Measurements from ENCODE around the gene MROH7. TPM values are rescaled to one million over a fixed set of nuclear protein-coding genes. Genes with fewer than 3 reads are reported as not detected.

MROH7 gene
- total RNA-seq, 1 experiment from 2014 or later, result not detected

- Mint-ChIP-seq H3K27ac (ENCODE audit: low read depth, unreplicated experiment) (no peak overlapping the region), H3K9me3 (ENCODE audit: unreplicated experiment) (no peaks in the 10 kb centered on the region), H3K4me3 (ENCODE audit: unreplicated experiment) (no peak overlapping the region), H3K27me3 (ENCODE audit: insufficient read depth, unreplicated experiment) (no peaks in the 10 kb centered on the region), H3K4me1 (ENCODE audit: insufficient read depth, unreplicated experiment) (no peaks in the 10 kb centered on the region), H3K36me3 (ENCODE audit: insufficient read depth, unreplicated experiment) (peaks cover 38% of the 10 kb centered on the region)
- TF ChIP-seq, protein P1, sequence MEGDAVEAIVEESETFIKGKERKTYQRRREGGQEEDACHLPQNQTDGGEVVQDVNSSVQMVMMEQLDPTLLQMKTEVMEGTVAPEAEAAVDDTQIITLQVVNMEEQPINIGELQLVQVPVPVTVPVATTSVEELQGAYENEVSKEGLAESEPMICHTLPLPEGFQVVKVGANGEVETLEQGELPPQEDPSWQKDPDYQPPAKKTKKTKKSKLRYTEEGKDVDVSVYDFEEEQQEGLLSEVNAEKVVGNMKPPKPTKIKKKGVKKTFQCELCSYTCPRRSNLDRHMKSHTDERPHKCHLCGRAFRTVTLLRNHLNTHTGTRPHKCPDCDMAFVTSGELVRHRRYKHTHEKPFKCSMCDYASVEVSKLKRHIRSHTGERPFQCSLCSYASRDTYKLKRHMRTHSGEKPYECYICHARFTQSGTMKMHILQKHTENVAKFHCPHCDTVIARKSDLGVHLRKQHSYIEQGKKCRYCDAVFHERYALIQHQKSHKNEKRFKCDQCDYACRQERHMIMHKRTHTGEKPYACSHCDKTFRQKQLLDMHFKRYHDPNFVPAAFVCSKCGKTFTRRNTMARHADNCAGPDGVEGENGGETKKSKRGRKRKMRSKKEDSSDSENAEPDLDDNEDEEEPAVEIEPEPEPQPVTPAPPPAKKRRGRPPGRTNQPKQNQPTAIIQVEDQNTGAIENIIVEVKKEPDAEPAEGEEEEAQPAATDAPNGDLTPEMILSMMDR (IDR thresholded peaks at IDR 0.05; ENCODE audit: unreplicated experiment), result no peak
- intact Hi-C loops (cut with micrococcal nuclease), result no loop called here
- POLR2A ChIA-PET, result no interaction called here
- CTCF ChIA-PET, result no interaction called here
- BruUV-seq (replicated peaks), result no TSS peak
- no peak for DNase-seq (ENCODE audit: unreplicated experiment)
Observed at GRCh38 chr1:54742282-54742681, 100.7 kb downstream of the MROH7 start.

GRCh38 chr1:54743416-54744226, 102.0 kb downstream of the MROH7 start:
- H3K27ac Mint-ChIP-seq (ENCODE audit: low read depth, unreplicated experiment), result no peak overlapping the region
- H3K27me3 Mint-ChIP-seq (ENCODE audit: insufficient read depth, unreplicated experiment), result no peaks in the 10 kb centered on the region
- ChIA-PET CTCF (no interaction called here), POLR2A (interaction anchor here (0.6 kb wide), 1 partner anchor 325 kb away, joined by 4 read pairs; no protein-coding TSS in a partner anchor)
- no TSS peak for BruUV-seq (replicated peaks)
- H3K4me1 Mint-ChIP-seq (ENCODE audit: insufficient read depth, unreplicated experiment), result no peaks in the 10 kb centered on the region
- H3K36me3 Mint-ChIP-seq (ENCODE audit: insufficient read depth, unreplicated experiment), result peaks cover 25% of the 10 kb centered on the region
- intact Hi-C loops (cut with micrococcal nuclease), result no loop called here
- DNase-seq (ENCODE audit: unreplicated experiment), result no peak
- TF ChIP-seq, protein P1 (IDR thresholded peaks at IDR 0.05; ENCODE audit: unreplicated experiment), result no peak
- H3K4me3 Mint-ChIP-seq (ENCODE audit: unreplicated experiment), result no peak overlapping the region
- H3K9me3 Mint-ChIP-seq (ENCODE audit: unreplicated experiment), result no peaks in the 10 kb centered on the region

GRCh38 chr1:54744696-54745095, 103.1 kb downstream of the MROH7 start:
- no peak for DNase-seq (ENCODE audit: unreplicated experiment)
- intact Hi-C loops (cut with micrococcal nuclease), result no loop called here
- Mint-ChIP-seq H3K4me1 (ENCODE audit: insufficient read depth, unreplicated experiment) (no peaks in the 10 kb centered on the region), H3K27me3 (ENCODE audit: insufficient read depth, unreplicated experiment) (no peaks in the 10 kb centered on the region), H3K4me3 (ENCODE audit: unreplicated experiment) (no peak overlapping the region), H3K27ac (ENCODE audit: low read depth, unreplicated experiment) (no peak overlapping the region), H3K9me3 (ENCODE audit: unreplicated experiment) (no peaks in the 10 kb centered on the region), H3K36me3 (ENCODE audit: insufficient read depth, unreplicated experiment) (peaks cover 14% of the 10 kb centered on the region)
- CTCF ChIA-PET, result interaction anchor here (0.6 kb wide), 1 partner anchor 259 kb away, joined by 3 read pairs; no protein-coding TSS in a partner anchor
- TF ChIP-seq, protein P1 (IDR thresholded peaks at IDR 0.05; ENCODE audit: unreplicated experiment), result no peak
- BruUV-seq (replicated peaks), result no TSS peak
- POLR2A ChIA-PET, result interaction anchor here (1.2 kb wide), 1 partner anchor 19 kb away, joined by 4 read pairs; no protein-coding TSS in a partner anchor

GRCh38 chr1:54745274-54745673, 103.7 kb downstream of the MROH7 start:
- Mint-ChIP-seq H3K27me3 (ENCODE audit: insufficient read depth, unreplicated experiment) (no peaks in the 10 kb centered on the region), H3K36me3 (ENCODE audit: insufficient read depth, unreplicated experiment) (peaks cover 9% of the 10 kb centered on the region), H3K27ac (ENCODE audit: low read depth, unreplicated experiment) (no peak overlapping the region), H3K9me3 (ENCODE audit: unreplicated experiment) (no peaks in the 10 kb centered on the region), H3K4me1 (ENCODE audit: insufficient read depth, unreplicated experiment) (no peaks in the 10 kb centered on the region), H3K4me3 (ENCODE audit: unreplicated experiment) (no peak overlapping the region)
- intact Hi-C loops (cut with micrococcal nuclease), result no loop called here
- BruUV-seq (replicated peaks), result no TSS peak
- ChIA-PET POLR2A (interaction anchor here (1.2 kb wide), 1 partner anchor 18 kb away, joined by 4 read pairs; no protein-coding TSS in a partner anchor), CTCF (no interaction called here)
- TF ChIP-seq, protein P1 (IDR thresholded peaks at IDR 0.05; ENCODE audit: unreplicated experiment), result no peak
- DNase-seq (ENCODE audit: unreplicated experiment), result no peak
